Nucleus accumbens (tissue), 56 donors: ENCODE data around the gene MPC1.
"Not testable (repeated sequence)": the region's sequence is repeated elsewhere in the genome, so short reads cannot be mapped to it uniquely, and the experiment has no call there.

Experiments
- DNase-seq, 56 donors: peaks; one replicate each; lab custom pipeline; 2025; lab: John Stamatoyannopoulos, UW

Gene MPC1

GRCh38 chr6:166408936-166409755, 26.4 kb upstream of the MPC1 start:
- no peak for DNase-seq

GRCh38 chr6:166406197-166406596, 23.5 kb upstream of the MPC1 start:
- no peak for DNase-seq

DNA sequence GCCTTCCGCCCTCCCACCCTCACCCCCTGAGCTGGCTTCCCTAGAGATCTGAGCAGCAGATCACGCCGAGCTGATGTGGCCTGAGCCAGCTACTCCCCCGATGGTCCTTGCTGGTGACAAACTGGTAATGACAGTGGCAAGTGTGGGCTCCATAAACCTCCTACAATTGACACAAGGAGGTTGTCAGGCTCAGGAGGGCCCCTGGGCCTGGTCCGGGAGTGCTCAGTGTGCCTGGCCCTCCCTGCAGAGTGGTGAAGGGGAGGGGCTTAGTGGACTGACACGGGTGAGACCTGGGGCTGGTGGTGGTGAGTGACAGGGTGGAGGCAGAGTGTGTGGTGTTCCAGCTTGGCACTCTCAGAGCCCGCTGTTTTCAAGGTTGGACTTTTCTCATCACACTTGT, 22.6 kb upstream of the MPC1 start:
- DNase-seq: no peak

DNA sequence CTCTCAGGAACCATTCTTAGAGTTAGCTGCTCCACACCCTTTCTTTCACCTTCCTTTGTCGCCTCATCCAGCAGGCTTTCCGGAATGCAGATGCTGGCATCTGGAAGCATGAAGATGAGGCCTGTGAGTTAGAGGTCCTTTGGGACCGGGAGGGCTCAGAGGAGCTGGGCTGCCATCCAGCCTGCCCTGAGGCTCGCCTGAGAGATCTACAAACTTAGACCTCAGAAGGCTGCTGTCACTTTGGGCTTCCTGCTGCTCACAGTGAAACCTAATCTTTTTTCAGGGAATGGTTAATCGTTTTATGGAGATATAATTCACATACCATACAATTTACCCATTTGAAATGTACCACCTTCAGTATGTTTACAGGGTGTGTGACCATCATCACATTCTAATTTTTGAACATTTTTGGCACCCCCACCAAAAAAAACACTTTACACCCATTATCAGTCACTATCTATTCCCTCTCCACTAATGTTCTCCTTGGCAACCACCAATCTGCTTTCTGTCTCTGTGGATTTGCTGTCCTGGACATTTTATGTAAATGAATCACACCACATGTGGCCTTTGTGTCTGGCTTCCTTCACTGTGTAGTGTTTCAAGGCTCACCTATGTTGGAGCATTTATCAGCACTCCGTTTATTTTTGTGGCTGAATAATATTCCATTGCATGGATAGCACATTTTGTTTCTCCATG, 20.0 kb upstream of the MPC1 start:
- DNase-seq: no peak

DNA sequence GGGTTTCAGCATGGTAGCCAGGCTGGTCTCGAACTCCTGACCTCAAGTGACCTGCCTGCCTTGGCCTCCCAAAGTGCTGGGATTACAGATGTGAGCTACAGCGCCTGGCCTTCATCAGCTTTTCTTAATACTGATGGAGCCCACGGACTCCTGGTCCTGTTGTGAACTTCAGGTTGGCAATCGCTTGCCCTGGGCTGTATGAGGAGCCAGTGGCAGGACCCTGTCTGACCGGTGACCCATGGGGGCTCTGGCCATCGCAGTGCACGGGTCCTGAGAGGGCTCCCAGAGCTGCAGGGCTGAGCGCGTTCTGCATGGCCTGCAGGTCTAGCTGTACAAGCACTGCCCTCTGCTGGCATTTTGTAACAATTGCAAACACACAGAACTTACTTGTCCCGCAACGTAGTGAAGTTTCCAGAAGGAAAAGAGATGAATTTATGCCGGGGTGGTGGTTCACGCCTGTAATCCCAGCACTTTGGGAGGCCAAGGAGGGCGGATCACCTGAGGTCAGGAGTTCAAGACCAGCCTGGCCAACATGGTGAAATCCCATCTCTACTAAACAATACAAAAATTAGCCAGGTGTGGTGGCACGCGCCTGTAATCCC, 18.0 kb upstream of the MPC1 start:
- DNase-seq: peak in 47 of 56 donors; percentile 11 to 82 (median 53)

GRCh38 chr6:166400181-166400580, 17.4 kb upstream of the MPC1 start:
- DNase-seq: no peak

GRCh38 chr6:166398348-166398747, 15.6 kb upstream of the MPC1 start:
- no peak for DNase-seq

- DNase-seq: no peak
Measured at GRCh38 chr6:166397849-166398248, 15.1 kb upstream of the MPC1 start.

GRCh38 chr6:166395778-166396177, 13.0 kb upstream of the MPC1 start:
- DNase-seq: no peak

GRCh38 chr6:166395351-166395750, 12.6 kb upstream of the MPC1 start:
- DNase-seq: no peak

DNA sequence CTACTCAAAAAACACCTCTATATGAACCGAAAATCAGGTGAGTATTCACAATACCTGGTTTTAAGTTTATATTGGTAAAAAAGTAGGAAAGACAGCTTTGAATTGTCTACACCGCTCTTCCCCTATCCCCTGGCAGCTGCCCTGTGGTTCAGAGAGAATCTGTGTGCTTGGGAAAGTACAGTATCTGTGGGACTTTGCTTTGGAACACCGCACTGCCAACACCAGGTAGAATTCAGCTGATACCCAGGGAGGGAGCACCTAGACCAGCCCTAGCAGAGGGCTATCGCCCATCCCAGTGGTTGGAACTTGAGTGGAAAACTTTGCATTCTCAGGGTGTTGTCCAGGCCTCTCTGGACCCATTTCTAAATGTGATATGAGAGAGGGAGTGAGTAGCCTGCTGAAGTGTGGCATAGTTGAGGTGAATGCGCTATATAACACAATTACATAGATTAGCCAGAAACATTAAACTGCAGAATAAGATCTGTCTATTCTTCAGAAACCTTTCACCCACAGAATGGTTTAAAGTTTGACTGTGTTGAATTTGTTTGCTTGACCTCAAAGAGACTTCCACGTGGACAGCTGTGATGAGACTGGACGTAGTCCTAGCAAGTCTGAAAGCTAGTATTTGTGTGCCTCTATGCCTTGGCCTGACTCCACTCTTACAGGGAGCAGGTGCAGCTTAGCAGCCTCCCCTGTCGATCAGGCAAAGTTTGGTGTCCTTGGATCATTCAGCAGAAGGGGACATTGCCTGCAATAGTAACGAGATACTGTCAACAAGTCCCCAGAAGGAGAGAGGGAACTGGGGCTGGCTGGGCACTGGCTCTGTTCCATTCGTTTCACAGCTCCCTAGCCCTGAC, 11.5 kb upstream of the MPC1 start:
- DNase-seq: no peak

- DNase-seq: no peak
Measured at GRCh38 chr6:166393535-166393823, 10.7 kb upstream of the MPC1 start.

DNA sequence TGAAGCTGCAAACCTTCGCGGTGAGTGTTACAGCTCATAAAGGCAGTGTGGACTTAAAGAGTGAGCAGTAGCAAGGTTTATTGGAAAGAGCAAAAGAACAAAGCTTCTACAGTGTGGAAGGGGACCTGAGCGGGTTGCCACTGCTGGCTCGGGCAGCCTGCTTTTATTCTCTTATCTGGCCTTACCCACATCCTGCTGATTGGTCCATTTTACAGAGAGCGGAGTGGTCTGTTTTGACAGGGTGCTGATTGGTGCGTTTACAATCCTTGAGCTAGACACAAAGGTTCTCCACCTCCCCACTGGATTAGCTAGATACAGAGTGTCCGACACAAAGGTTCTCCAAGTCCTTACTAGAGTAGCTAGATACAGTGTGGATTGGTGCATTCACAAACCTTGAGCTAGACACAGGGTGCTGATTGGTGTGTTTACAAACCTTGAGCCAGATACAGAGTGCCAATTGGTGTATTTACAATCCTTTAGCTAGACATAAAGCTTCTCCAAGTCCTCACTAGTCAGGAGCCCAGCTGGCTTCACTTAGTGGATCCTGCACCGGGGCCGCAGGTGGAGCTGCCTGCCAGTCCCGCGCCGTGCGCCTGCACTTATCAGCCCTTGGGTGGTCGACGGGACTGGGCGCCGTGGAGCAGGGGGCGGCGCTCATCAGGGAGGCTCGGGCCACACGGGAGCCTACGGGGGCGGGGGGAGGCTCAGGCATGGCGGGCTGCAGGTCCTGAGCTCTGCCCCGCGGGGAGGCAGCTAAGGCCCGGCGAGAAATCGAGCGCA, 10.2 kb upstream of the MPC1 start:
- not testable (repeated sequence) for DNase-seq

- no peak for DNase-seq
Measured at GRCh38 chr6:166389119-166389518, 6.4 kb upstream of the MPC1 start.

GRCh38 chr6:166388290-166389004, 5.7 kb upstream of the MPC1 start:
- DNase-seq: no peak

- DNase-seq: no peak
Measured at GRCh38 chr6:166387642-166388289, 5.0 kb upstream of the MPC1 start.

GRCh38 chr6:166387098-166387497, 4.4 kb upstream of the MPC1 start:
- DNase-seq: not testable (repeated sequence)

GRCh38 chr6:166386111-166386510, 3.4 kb upstream of the MPC1 start:
- DNase-seq: no peak

DNA sequence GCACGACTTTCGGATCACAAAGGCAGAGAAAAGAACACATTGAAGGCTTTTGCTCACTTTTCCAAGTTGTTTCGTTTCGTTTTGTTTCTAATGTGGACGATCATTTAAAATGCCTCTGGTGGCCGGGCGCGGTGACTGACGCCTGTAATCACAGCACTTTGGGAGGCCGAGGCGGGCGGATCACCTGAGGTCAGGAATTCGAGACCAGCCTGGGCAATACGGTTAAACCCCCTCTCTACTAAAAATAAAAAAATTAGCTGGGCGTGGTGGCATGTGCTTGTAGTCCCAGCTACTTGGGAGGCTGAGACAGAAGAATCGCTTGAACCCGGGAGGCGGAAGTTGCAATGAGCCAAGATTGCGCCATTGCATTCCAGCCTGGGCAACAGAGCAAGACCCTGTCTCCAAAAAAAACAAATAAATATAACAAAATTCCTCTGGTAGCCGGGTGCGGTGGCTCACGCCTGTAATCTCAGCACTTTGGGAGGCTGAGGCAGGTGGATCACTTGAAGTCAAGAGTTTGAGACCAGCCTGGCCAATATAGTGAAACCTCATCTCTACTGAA, 1.1 kb upstream of the MPC1 start:
- not testable (repeated sequence) for DNase-seq
